ENCODE measurements around the gene CMTM6. TPM values are rescaled to one million over a fixed set of nuclear protein-coding genes. Genes with fewer than 3 reads are reported as not detected.

Gene CMTM6, protein sequence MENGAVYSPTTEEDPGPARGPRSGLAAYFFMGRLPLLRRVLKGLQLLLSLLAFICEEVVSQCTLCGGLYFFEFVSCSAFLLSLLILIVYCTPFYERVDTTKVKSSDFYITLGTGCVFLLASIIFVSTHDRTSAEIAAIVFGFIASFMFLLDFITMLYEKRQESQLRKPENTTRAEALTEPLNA
- 37.4 to 44.3 TPM (median 41.1 TPM) in 5 replicates for total RNA-seq (2022; extraction: Qiagen RNA extraction; ENCODE audit: low read depth)

DNA sequence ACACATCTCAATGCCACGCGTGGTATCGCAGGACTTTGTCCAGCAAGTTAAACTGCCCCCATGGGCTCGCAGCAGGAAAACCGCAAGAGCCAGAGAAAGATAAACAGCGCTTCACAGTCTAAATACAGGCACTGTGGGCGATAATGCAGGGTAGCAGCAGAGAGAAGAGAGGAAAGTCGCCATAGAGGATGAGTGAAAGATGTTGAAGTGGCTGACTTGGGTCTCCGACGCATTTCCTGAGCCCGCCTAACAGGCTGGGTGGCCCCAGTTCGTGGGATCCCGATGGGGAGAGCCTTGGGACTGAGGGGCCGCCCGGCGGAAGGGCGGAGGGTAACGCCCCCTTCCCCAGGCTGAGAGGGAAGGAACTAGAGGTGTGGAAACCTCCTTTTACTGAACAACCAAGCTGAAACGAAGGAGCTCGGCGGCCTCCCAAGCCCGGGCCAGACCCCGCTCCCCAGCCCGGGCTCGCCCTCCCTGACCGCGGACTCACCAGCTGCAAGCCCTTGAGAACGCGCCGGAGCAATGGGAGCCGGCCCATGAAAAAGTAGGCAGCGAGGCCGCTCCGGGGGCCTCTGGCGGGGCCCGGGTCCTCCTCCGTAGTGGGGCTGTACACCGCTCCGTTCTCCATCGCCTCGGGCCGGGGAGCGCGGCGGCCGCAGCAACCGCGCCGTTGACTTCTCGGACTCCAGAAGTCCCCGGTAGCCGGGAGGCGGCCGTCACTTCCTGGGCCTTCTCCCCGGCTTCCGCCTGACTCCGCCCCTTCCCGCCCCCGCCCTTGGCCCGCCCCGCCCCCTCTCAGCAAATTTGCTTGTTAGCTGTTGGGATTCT is at the start of gene CMTM6:
Gene CMTM6 (minus strand): TSS at position 735 of the 828 bp plus-strand sequence. CDS start 107 bp downstream, at position 628.

Other genes with a start within 250 kb of the CMTM6 start
- gene CMTM7, start 111.0 kb downstream of the CMTM6 start, total RNA-seq (2022; extraction: Qiagen RNA extraction; ENCODE audit: low read depth) = 30.5 to 41.1 TPM (median 37.4 TPM) in 5 replicates
- gene DYNC1LI1, start 68.0 kb upstream of the CMTM6 start, total RNA-seq (2022; extraction: Qiagen RNA extraction; ENCODE audit: low read depth) = 36.8 to 42.5 TPM (median 38.4 TPM) in 5 replicates
- gene CNOT10, start 182.3 kb upstream of the CMTM6 start, total RNA-seq (2022; extraction: Qiagen RNA extraction; ENCODE audit: low read depth) = 27.1 to 32.4 TPM (median 29.2 TPM) in 5 replicates

Data from A549 treated with CpdA at 1 μM for 4 hours (cell line).